Endothelial cell of umbilical vein (primary cell): ENCODE data around the gene RPP25L.

Experiments
- CTCF ChIP-seq, 2 donors: IDR thresholded peaks; 1 replicate in 1 of 2; 2 replicates in 1 of 2; pipeline ENCODE4 v1.5.1; 2011; ENCODE audit warnings: low read length in 2 of 2, mild to moderate bottlenecking in 2 of 2, moderate library complexity in 2 of 2, control low read depth in 1 of 2, inconsistent platforms in 1 of 2, low read depth in 1 of 2; ENCODE audit not compliant: insufficient read depth in 1 of 2; ENCODE audit errors: extremely low read depth in 1 of 2
- EZH2 ChIP-seq: IDR thresholded peaks from 2 replicates; pipeline ENCODE4 v1.6.1; 2012; ENCODE audit warnings: borderline replicate concordance, low read depth, mild to moderate bottlenecking, moderate library complexity, low read length, inconsistent platforms; ENCODE audit not compliant: severe bottlenecking
- GATA2 ChIP-seq: IDR thresholded peaks from 2 replicates; pipeline ENCODE4 v1.7.0; 2011; ENCODE audit warnings: low read depth, mild to moderate bottlenecking, moderate library complexity, mixed read lengths, low read length; ENCODE audit not compliant: insufficient read length, insufficient read depth
- MYC ChIP-seq: IDR thresholded peaks from one replicate; pipeline ENCODE4 v1.6.1; 2011; ENCODE audit warnings: mild to moderate bottlenecking, low read depth, low read length
- POLR2A ChIP-seq: IDR thresholded peaks from 2 replicates; pipeline ENCODE4 v1.6.1; 2012; ENCODE audit warnings: low read depth, mild to moderate bottlenecking, control low read depth, low read length
- POLR2AphosphoS5 ChIP-seq: IDR thresholded peaks from 2 replicates; pipeline ENCODE4 v1.6.1; 2012; ENCODE audit warnings: low read depth, mild to moderate bottlenecking, control low read depth, low read length, moderate library complexity; ENCODE audit not compliant: insufficient read depth

GRCh38 chr9:34591248-34591916, 20.5 kb downstream of the RPP25L start:
- TF ChIP-seq CTCF (IDR thresholded peaks at IDR 0.05; ENCODE audit: extremely low read depth in 1 of 2, insufficient read depth in 1 of 2, low read depth in 1 of 2, low read length in 2 of 2) (peak; percentile 88 to 99), MYC (no peak), POLR2A (no peak), EZH2 (peak; percentile 83), GATA2 (no peak), POLR2AphosphoS5 (no peak)
